Dendritic cell treated with granulocyte-macrophage colony-stimulating factor and Interleukin-4, amounts not matched to agents 40 ng/mL and 50 ng/mL, for 4 days (primary cell): ENCODE results near the gene BRCA1.

ENCODE experiments used
- H3K27ac Mint-ChIP-seq: one replicate; pipeline ENCODE4 v1.8.0; 2022; ENCODE audit warnings: mild to moderate bottlenecking, mixed read lengths
- H3K27me3 Mint-ChIP-seq: one replicate; pipeline ENCODE4 v1.8.0; 2022; ENCODE audit warnings: mild to moderate bottlenecking, mixed read lengths
- H3K36me3 Mint-ChIP-seq: one replicate; pipeline ENCODE4 v1.8.0; 2022; ENCODE audit warnings: low read depth, mixed read lengths
- H3K4me1 Mint-ChIP-seq: one replicate; pipeline ENCODE4 v1.8.0; 2022; ENCODE audit warnings: low read depth, mixed read lengths
- H3K4me3 Mint-ChIP-seq: one replicate; pipeline ENCODE4 v1.8.0; 2022; ENCODE audit warnings: mild to moderate bottlenecking, moderate library complexity, mixed read lengths
- H3K9me3 Mint-ChIP-seq: one replicate; pipeline ENCODE4 v1.8.0; 2022; ENCODE audit warnings: mixed read lengths
- intact Hi-C: fragments of 100-400 bp; cut with micrococcal nuclease; formaldehyde crosslinking; loops from one replicate; pipeline ENCODE4 v1.15.0; 2022

BRCA1 gene

GRCh38 chr17:43019418-43019817 lies 105.7 kb downstream of the BRCA1 start:
- Mint-ChIP-seq H3K4me1 (peaks cover 60% of the 10 kb centered on the region), H3K36me3 (peaks cover 76% of the 10 kb centered on the region), H3K4me3 (peak overlapping the region; percentile 98), H3K27ac (peak overlapping the region; percentile 69), H3K9me3 (no peaks in the 10 kb centered on the region), H3K27me3 (peaks cover 3% of the 10 kb centered on the region)
- intact Hi-C loops = no loop called here

- Mint-ChIP-seq H3K4me1 (peaks cover 62% of the 10 kb centered on the region), H3K27ac (peak overlapping the region; percentile 69), H3K36me3 (peaks cover 81% of the 10 kb centered on the region), H3K9me3 (no peaks in the 10 kb centered on the region), H3K4me3 (no peak overlapping the region), H3K27me3 (no peaks in the 10 kb centered on the region)
- intact Hi-C loops = no loop called here
Observed at GRCh38 chr17:43018932-43019331, 106.2 kb downstream of the BRCA1 start.

GRCh38 chr17:43018008-43018853 lies 106.9 kb downstream of the BRCA1 start:
- intact Hi-C loops = no loop called here
- Mint-ChIP-seq H3K27ac (no peak overlapping the region), H3K4me1 (peaks cover 69% of the 10 kb centered on the region), H3K36me3 (peaks cover 88% of the 10 kb centered on the region), H3K4me3 (no peak overlapping the region), H3K27me3 (no peaks in the 10 kb centered on the region), H3K9me3 (no peaks in the 10 kb centered on the region)

- intact Hi-C loops = no loop called here
- H3K27me3 Mint-ChIP-seq = no peaks in the 10 kb centered on the region
- peaks cover 94% of the 10 kb centered on the region for H3K36me3 Mint-ChIP-seq
- H3K4me1 Mint-ChIP-seq = peaks cover 82% of the 10 kb centered on the region
- no peak overlapping the region for H3K27ac Mint-ChIP-seq
- H3K4me3 Mint-ChIP-seq = no peak overlapping the region
- H3K9me3 Mint-ChIP-seq = no peaks in the 10 kb centered on the region
Observed at GRCh38 chr17:43016216-43016615, 108.9 kb downstream of the BRCA1 start.

- intact Hi-C loops = no loop called here
Observed at GRCh38 chr17:43015579-43015978, 109.6 kb downstream of the BRCA1 start.

GRCh38 chr17:43014649-43015542 lies 110.3 kb downstream of the BRCA1 start:
- peaks cover 79% of the 10 kb centered on the region for H3K4me1 Mint-ChIP-seq
- intact Hi-C loops = no loop called here
- H3K27ac Mint-ChIP-seq = peak overlapping the region; percentile 73
- no peaks in the 10 kb centered on the region for H3K9me3 Mint-ChIP-seq
- H3K4me3 Mint-ChIP-seq = no peak overlapping the region
- no peaks in the 10 kb centered on the region for H3K27me3 Mint-ChIP-seq
- H3K36me3 Mint-ChIP-seq = peaks cover 89% of the 10 kb centered on the region

More at GRCh38 chr17:43015579-43015978, 109.6 kb downstream of the BRCA1 start:
- peak overlapping the region; percentile 73 for H3K27ac Mint-ChIP-seq
- H3K4me1 Mint-ChIP-seq = peaks cover 79% of the 10 kb centered on the region
- H3K4me3 Mint-ChIP-seq = no peak overlapping the region
- H3K27me3 Mint-ChIP-seq = no peaks in the 10 kb centered on the region
- peaks cover 89% of the 10 kb centered on the region for H3K36me3 Mint-ChIP-seq
- H3K9me3 Mint-ChIP-seq = no peaks in the 10 kb centered on the region

- Mint-ChIP-seq H3K4me1 (peaks cover 73% of the 10 kb centered on the region), H3K9me3 (no peaks in the 10 kb centered on the region), H3K4me3 (peak overlapping the region; percentile 1), H3K36me3 (peaks cover 83% of the 10 kb centered on the region), H3K27me3 (no peaks in the 10 kb centered on the region), H3K27ac (peak overlapping the region; percentile 73)
- intact Hi-C loops = no loop called here
Observed at GRCh38 chr17:43014020-43014648, 111.0 kb downstream of the BRCA1 start.

GRCh38 chr17:43013296-43013695 lies 111.9 kb downstream of the BRCA1 start:
- H3K4me1 Mint-ChIP-seq = peaks cover 66% of the 10 kb centered on the region
- no peaks in the 10 kb centered on the region for H3K27me3 Mint-ChIP-seq
- no peak overlapping the region for H3K27ac Mint-ChIP-seq
- intact Hi-C loops = no loop called here
- H3K36me3 Mint-ChIP-seq = peaks cover 78% of the 10 kb centered on the region
- H3K9me3 Mint-ChIP-seq = no peaks in the 10 kb centered on the region
- H3K4me3 Mint-ChIP-seq = no peak overlapping the region

GRCh38 chr17:43011728-43012472 lies 113.3 kb downstream of the BRCA1 start:
- Mint-ChIP-seq H3K27ac (peak overlapping the region; percentile 50), H3K27me3 (no peaks in the 10 kb centered on the region), H3K4me1 (peaks cover 60% of the 10 kb centered on the region), H3K4me3 (no peak overlapping the region), H3K9me3 (no peaks in the 10 kb centered on the region), H3K36me3 (peaks cover 65% of the 10 kb centered on the region)
- intact Hi-C loops = no loop called here

- no peak overlapping the region for H3K27ac Mint-ChIP-seq
- intact Hi-C loops = no loop called here
- H3K27me3 Mint-ChIP-seq = no peaks in the 10 kb centered on the region
Observed at GRCh38 chr17:43010667-43011308, 114.4 kb downstream of the BRCA1 start.

GRCh38 chr17:43006639-43007551 lies 118.3 kb downstream of the BRCA1 start, which contains the start of gene IFI35:
TSS of gene IFI35 (plus strand) at chr17:43006784. CDS start at chr17:43006948, 164 bp downstream.
- Mint-ChIP-seq H3K27me3 (no peaks in the 10 kb centered on the region), H3K4me3 (peak within 1 kb of the TSS; percentile 99), H3K4me1 (peaks cover 24% of the 10 kb centered on the region), H3K36me3 (peaks cover 53% of the 10 kb centered on the region), H3K27ac (peak within 1 kb of the TSS; percentile 97), H3K9me3 (no peaks in the 10 kb centered on the region)
- intact Hi-C loops = no loop called here

More at GRCh38 chr17:43010667-43011308, 114.4 kb downstream of the BRCA1 start:
- H3K9me3 Mint-ChIP-seq = no peaks in the 10 kb centered on the region
- H3K4me3 Mint-ChIP-seq = no peak overlapping the region
- H3K4me1 Mint-ChIP-seq = peaks cover 51% of the 10 kb centered on the region
- peaks cover 60% of the 10 kb centered on the region for H3K36me3 Mint-ChIP-seq

- no peaks in the 10 kb centered on the region for H3K27me3 Mint-ChIP-seq
- peaks cover 72% of the 10 kb centered on the region for H3K36me3 Mint-ChIP-seq
- H3K27ac Mint-ChIP-seq = no peak overlapping the region
- intact Hi-C loops = no loop called here
- peaks cover 36% of the 10 kb centered on the region for H3K4me1 Mint-ChIP-seq
- no peak overlapping the region for H3K4me3 Mint-ChIP-seq
- no peaks in the 10 kb centered on the region for H3K9me3 Mint-ChIP-seq
Observed at GRCh38 chr17:43003542-43004172, 121.5 kb downstream of the BRCA1 start.
